ENCODE data around the gene AP4M1.
"Not testable (repeated sequence)": the region's sequence is repeated elsewhere in the genome, so short reads cannot be mapped to it uniquely, and the experiment has no call there.

The AP4M1 gene

GRCh38 chr7:100126931-100127865 lies 25.8 kb downstream of the AP4M1 start, which contains the start of gene MBLAC1:
MBLAC1 (plus strand) TSS chr7:100126967; CDS start chr7:100127396, 429 bp downstream.
- Histone ChIP-seq H3K9ac (ENCODE audit: low read length) (peak within 1 kb of the TSS; percentile 95), H3K36me3 (ENCODE audit: control insufficient read depth, low read depth, low read length) (no peaks in the 10 kb centered on the region), H3K27ac (ENCODE audit: low read length) (peak within 1 kb of the TSS; percentile 89), H3K4me1 (ENCODE audit: control insufficient read depth, low read depth, low read length) (peaks cover 4% of the 10 kb centered on the region), H3K9me3 (ENCODE audit: control insufficient read depth, low read depth, low read length) (no peaks in the 10 kb centered on the region), H3K4me3 (ENCODE audit: low read length) (peak within 1 kb of the TSS; percentile 95), H3K27me3 (ENCODE audit: control insufficient read depth, insufficient read depth, low read length) (peaks cover 22% of the 10 kb centered on the region)

- H3K4me3 ChIP-seq (ENCODE audit: low read length) = peak overlapping the region; percentile 95
- H3K36me3 ChIP-seq (ENCODE audit: control insufficient read depth, low read depth, low read length) = no peaks in the 10 kb centered on the region
- H3K9ac ChIP-seq (ENCODE audit: low read length) = peak overlapping the region; percentile 95
- no peaks in the 10 kb centered on the region for H3K9me3 ChIP-seq (ENCODE audit: control insufficient read depth, low read depth, low read length)
- no peak overlapping the region for H3K27ac ChIP-seq (ENCODE audit: low read length)
- H3K4me1 ChIP-seq (ENCODE audit: control insufficient read depth, low read depth, low read length) = peaks cover 4% of the 10 kb centered on the region
- peaks cover 22% of the 10 kb centered on the region for H3K27me3 ChIP-seq (ENCODE audit: control insufficient read depth, insufficient read depth, low read length)
Measured at GRCh38 chr7:100127866-100128636, 26.6 kb downstream of the AP4M1 start.

DNA sequence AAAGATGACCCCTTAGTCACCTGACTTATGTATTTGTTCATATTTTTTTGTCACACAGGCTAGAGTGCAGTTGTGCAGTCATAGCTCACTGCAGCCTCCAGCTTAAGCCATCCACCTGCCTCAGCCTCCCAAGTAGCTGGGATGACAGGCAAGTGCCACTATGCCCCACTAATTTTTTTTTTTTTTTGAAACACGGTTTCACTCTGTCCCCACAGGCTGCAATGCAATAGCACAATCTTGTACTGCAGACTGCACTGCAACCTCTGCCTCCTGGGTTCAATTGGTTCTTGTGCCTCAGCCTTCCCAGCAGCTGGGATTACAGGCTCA lies 27.2 kb downstream of the AP4M1 start:
- Histone ChIP-seq H3K27me3 (ENCODE audit: control insufficient read depth, insufficient read depth, low read length) (peaks cover 22% of the 10 kb centered on the region), H3K4me1 (ENCODE audit: control insufficient read depth, low read depth, low read length) (peaks cover 4% of the 10 kb centered on the region), H3K9me3 (ENCODE audit: control insufficient read depth, low read depth, low read length) (no peaks in the 10 kb centered on the region), H3K4me3 (ENCODE audit: low read length) (peak overlapping the region; percentile 95), H3K36me3 (ENCODE audit: control insufficient read depth, low read depth, low read length) (no peaks in the 10 kb centered on the region), H3K9ac (ENCODE audit: low read length) (no peak overlapping the region), H3K27ac (ENCODE audit: low read length) (no peak overlapping the region)

GRCh38 chr7:100130220-100130607 lies 28.8 kb downstream of the AP4M1 start:
- H3K36me3 ChIP-seq (ENCODE audit: control insufficient read depth, low read depth, low read length); H3K4me1 ChIP-seq (ENCODE audit: control insufficient read depth, low read depth, low read length); H3K9me3 ChIP-seq (ENCODE audit: control insufficient read depth, low read depth, low read length); H3K27ac ChIP-seq (ENCODE audit: low read length); H3K4me3 ChIP-seq (ENCODE audit: low read length); H3K9ac ChIP-seq (ENCODE audit: low read length): not testable (repeated sequence)
- H3K27me3 ChIP-seq (ENCODE audit: control insufficient read depth, insufficient read depth, low read length) = peaks cover 22% of the 10 kb centered on the region

- H3K9me3 ChIP-seq (ENCODE audit: control insufficient read depth, low read depth, low read length) = no peaks in the 10 kb centered on the region
- H3K27ac ChIP-seq (ENCODE audit: low read length) = no peak overlapping the region
- peaks cover 22% of the 10 kb centered on the region for H3K27me3 ChIP-seq (ENCODE audit: control insufficient read depth, insufficient read depth, low read length)
- peak overlapping the region; percentile 56 for H3K4me3 ChIP-seq (ENCODE audit: low read length)
- no peak overlapping the region for H3K9ac ChIP-seq (ENCODE audit: low read length)
- H3K4me1 ChIP-seq (ENCODE audit: control insufficient read depth, low read depth, low read length) = peaks cover 4% of the 10 kb centered on the region
- no peaks in the 10 kb centered on the region for H3K36me3 ChIP-seq (ENCODE audit: control insufficient read depth, low read depth, low read length)
Measured at GRCh38 chr7:100130608-100131453, 29.4 kb downstream of the AP4M1 start.

DNA sequence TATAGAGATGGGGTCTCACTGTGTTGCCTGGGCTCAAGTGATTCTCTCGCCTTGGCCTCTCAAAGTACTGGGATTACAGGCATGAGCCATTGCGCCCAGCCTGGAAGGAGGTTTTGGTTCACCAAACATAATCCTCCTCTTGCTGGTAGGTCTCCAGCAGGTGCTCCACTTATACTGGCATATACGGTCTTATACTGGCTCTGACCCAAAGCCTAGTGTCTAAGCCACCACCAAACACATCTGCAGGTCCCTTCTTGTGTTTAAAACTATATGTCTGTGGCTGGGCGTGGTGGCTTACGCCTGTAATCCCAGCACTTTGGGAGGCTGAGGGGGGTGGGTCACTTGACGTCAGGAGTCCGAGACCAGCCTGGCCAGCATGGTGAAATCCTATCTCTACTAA lies 30.7 kb downstream of the AP4M1 start:
- Histone ChIP-seq H3K4me3 (ENCODE audit: low read length) (no peak overlapping the region), H3K36me3 (ENCODE audit: control insufficient read depth, low read depth, low read length) (no peaks in the 10 kb centered on the region), H3K9ac (ENCODE audit: low read length) (no peak overlapping the region), H3K4me1 (ENCODE audit: control insufficient read depth, low read depth, low read length) (peaks cover 4% of the 10 kb centered on the region), H3K27ac (ENCODE audit: low read length) (no peak overlapping the region), H3K9me3 (ENCODE audit: control insufficient read depth, low read depth, low read length) (no peaks in the 10 kb centered on the region), H3K27me3 (ENCODE audit: control insufficient read depth, insufficient read depth, low read length) (peaks cover 22% of the 10 kb centered on the region)

- Histone ChIP-seq H3K9me3 (ENCODE audit: control insufficient read depth, low read depth, low read length) (no peaks in the 10 kb centered on the region), H3K4me1 (ENCODE audit: control insufficient read depth, low read depth, low read length) (peaks cover 4% of the 10 kb centered on the region), H3K4me3 (ENCODE audit: low read length) (no peak overlapping the region), H3K27me3 (ENCODE audit: control insufficient read depth, insufficient read depth, low read length) (peaks cover 21% of the 10 kb centered on the region), H3K27ac (ENCODE audit: low read length) (no peak overlapping the region), H3K9ac (ENCODE audit: low read length) (no peak overlapping the region), H3K36me3 (ENCODE audit: control insufficient read depth, low read depth, low read length) (no peaks in the 10 kb centered on the region)
Measured at GRCh38 chr7:100132697-100133151, 31.3 kb downstream of the AP4M1 start.

- H3K27ac ChIP-seq (ENCODE audit: low read length) = no peak overlapping the region
- H3K4me3 ChIP-seq (ENCODE audit: low read length) = no peak overlapping the region
- no peak overlapping the region for H3K9ac ChIP-seq (ENCODE audit: low read length)
Measured at GRCh38 chr7:100137851-100138760, 36.7 kb downstream of the AP4M1 start.

DNA sequence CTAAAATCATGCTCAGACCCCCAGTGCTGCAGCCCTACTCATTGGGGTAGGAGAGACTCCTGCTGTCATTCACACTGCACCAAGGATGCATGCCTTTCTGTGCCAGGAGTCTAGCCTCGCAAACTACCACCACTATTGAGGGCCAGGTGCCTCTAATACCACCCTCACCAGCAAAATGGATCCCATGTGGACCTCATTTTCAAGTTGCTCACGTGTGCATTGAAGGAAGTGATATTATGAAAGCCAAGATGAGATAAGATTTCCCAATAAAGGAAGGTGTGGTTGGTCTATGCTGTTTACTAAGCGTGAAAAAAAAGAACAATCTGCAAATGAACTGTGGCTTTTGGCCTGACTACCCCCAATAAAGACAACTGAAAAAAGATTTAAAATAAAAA lies 40.1 kb downstream of the AP4M1 start:
- Histone ChIP-seq H3K4me1 (ENCODE audit: control insufficient read depth, low read depth, low read length) (no peaks in the 10 kb centered on the region), H3K9ac (ENCODE audit: low read length) (no peak overlapping the region), H3K27me3 (ENCODE audit: control insufficient read depth, insufficient read depth, low read length) (no peaks in the 10 kb centered on the region), H3K9me3 (ENCODE audit: control insufficient read depth, low read depth, low read length) (no peaks in the 10 kb centered on the region), H3K27ac (ENCODE audit: low read length) (no peak overlapping the region), H3K4me3 (ENCODE audit: low read length) (no peak overlapping the region), H3K36me3 (ENCODE audit: control insufficient read depth, low read depth, low read length) (no peaks in the 10 kb centered on the region)

More at GRCh38 chr7:100137851-100138760, 36.7 kb downstream of the AP4M1 start:
- H3K9me3 ChIP-seq (ENCODE audit: control insufficient read depth, low read depth, low read length) = no peaks in the 10 kb centered on the region
- no peaks in the 10 kb centered on the region for H3K27me3 ChIP-seq (ENCODE audit: control insufficient read depth, insufficient read depth, low read length)
- H3K36me3 ChIP-seq (ENCODE audit: control insufficient read depth, low read depth, low read length) = no peaks in the 10 kb centered on the region
- no peaks in the 10 kb centered on the region for H3K4me1 ChIP-seq (ENCODE audit: control insufficient read depth, low read depth, low read length)

- Histone ChIP-seq H3K9me3 (ENCODE audit: control insufficient read depth, low read depth, low read length) (no peaks in the 10 kb centered on the region), H3K9ac (ENCODE audit: low read length) (no peak overlapping the region), H3K27me3 (ENCODE audit: control insufficient read depth, insufficient read depth, low read length) (no peaks in the 10 kb centered on the region), H3K4me3 (ENCODE audit: low read length) (no peak overlapping the region), H3K4me1 (ENCODE audit: control insufficient read depth, low read depth, low read length) (no peaks in the 10 kb centered on the region), H3K36me3 (ENCODE audit: control insufficient read depth, low read depth, low read length) (no peaks in the 10 kb centered on the region), H3K27ac (ENCODE audit: low read length) (no peak overlapping the region)
Measured at GRCh38 chr7:100142461-100142860, 41.0 kb downstream of the AP4M1 start.
